Upper lobe of right lung (tissue), 1 donor: ENCODE data around the gene DNM1. TPM values are rescaled to one million over a fixed set of nuclear protein-coding genes. Genes with fewer than 3 reads are reported as not detected.
"Not testable (repeated sequence)": the region's sequence is repeated elsewhere in the genome, so short reads cannot be mapped to it uniquely, and the experiment has no call there.

Experiments used
- ATAC-seq: fragments of 200-7000 bp; cut with Tn5 transposase; one replicate; pipeline ENCODE4 v1.9.1; 2020; ENCODE audit warnings: mild to moderate bottlenecking, moderate library complexity
- DNase-seq: peaks from one replicate; pipeline ENCODE4 v3.0.0-alpha.2; 2020
- H3K27ac ChIP-seq: fragments of 200-600 bp; one replicate; pipeline ENCODE4 v1.8.0; 2022
- H3K27me3 ChIP-seq: fragments of 200-600 bp; one replicate; pipeline ENCODE4 v1.8.0; 2022; ENCODE audit warnings: mild to moderate bottlenecking
- H3K36me3 ChIP-seq: fragments of 200-600 bp; one replicate; pipeline ENCODE4 v1.8.0; 2022
- H3K4me1 ChIP-seq: fragments of 200-600 bp; one replicate; pipeline ENCODE4 v1.8.0; 2022
- H3K4me3 ChIP-seq: fragments of 200-600 bp; one replicate; pipeline ENCODE4 v1.8.0; 2022; ENCODE audit warnings: mild to moderate bottlenecking
- H3K9me3 ChIP-seq: fragments of 200-600 bp; one replicate; pipeline ENCODE4 v1.8.0; 2022
- CTCF ChIP-seq: fragments of 200-600 bp; IDR thresholded peaks from one replicate; pipeline ENCODE4 v1.8.0; 2022; ENCODE audit warnings: antibody characterized with exemption
- intact Hi-C: fragments of 100-400 bp; cut with DNase I; formaldehyde crosslinking; loops from one replicate; pipeline ENCODE4 v1.11.0; 2022
- total RNA-seq: library from RNA; stranded (reverse); fragmentation: NEBNext Ultra II Directional; extraction: Animal tissue kit (Norgen Biotek cat#: 25700); gene quantifications from one replicate; pipeline ENCODE4 v1.2.1, GENCODE V29; 2021
- donor health status: DM: no; HTN: yes; CAD: no; lungs with severe emphysema.

Gene DNM1
- total RNA-seq, 1 donor from 2014 or later: 5.2 TPM

- intact Hi-C loops, ATAC-seq, H3K27me3 ChIP-seq, H3K27ac ChIP-seq, H3K4me1 ChIP-seq, H3K4me3 ChIP-seq, DNase-seq, H3K9me3 ChIP-seq: not testable (repeated sequence)
- peak; percentile 43 for TF ChIP-seq CTCF
- H3K36me3 ChIP-seq: peaks cover 84% of the 10 kb centered on the region
Measured at GRCh38 chr9:128181480-128181879, 21.7 kb upstream of the DNM1 start.

DNA sequence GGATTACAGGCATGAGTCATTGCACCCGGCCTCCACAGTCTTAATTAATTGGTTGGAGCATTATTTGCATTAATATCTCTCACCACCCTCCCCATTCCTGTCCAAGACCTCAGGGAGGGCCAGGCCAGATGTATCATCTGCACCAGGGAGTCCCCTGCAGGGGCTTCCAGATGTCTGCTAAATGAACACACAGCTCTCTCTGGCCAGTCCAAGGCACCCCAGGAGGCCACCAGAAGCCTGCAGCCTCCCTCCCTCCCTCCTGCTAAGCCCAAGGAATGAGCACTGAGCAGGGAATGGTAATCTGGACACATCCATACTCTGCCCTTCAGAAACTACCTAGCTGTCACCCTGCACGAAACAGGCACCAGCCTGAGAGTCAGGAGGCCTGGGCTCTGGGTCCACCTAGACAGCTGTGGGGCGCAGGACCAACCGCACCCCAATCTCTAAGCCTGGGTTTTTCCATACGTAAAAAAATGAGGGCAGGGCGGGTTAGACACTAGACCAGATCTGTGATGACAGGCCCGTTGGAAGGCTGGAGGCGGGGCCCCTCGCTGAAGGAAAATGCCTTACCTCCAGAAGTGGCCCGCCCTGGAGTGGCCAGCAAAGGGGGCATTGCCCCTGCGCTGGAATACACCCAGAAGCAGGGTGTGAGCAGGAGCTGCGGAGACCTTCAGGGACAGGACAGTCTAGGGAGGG lies 20.1 kb upstream of the DNM1 start:
- no peak overlapping the region for H3K27ac ChIP-seq
- H3K9me3 ChIP-seq: no peaks in the 10 kb centered on the region
- intact Hi-C loops: no loop called here
- no peaks in the 10 kb centered on the region for H3K4me1 ChIP-seq
- no peak for DNase-seq
- H3K4me3 ChIP-seq: no peak overlapping the region
- H3K36me3 ChIP-seq: peaks cover 77% of the 10 kb centered on the region
- no peaks in the 10 kb centered on the region for H3K27me3 ChIP-seq
- no peak for ATAC-seq
- no peak for TF ChIP-seq CTCF

DNA sequence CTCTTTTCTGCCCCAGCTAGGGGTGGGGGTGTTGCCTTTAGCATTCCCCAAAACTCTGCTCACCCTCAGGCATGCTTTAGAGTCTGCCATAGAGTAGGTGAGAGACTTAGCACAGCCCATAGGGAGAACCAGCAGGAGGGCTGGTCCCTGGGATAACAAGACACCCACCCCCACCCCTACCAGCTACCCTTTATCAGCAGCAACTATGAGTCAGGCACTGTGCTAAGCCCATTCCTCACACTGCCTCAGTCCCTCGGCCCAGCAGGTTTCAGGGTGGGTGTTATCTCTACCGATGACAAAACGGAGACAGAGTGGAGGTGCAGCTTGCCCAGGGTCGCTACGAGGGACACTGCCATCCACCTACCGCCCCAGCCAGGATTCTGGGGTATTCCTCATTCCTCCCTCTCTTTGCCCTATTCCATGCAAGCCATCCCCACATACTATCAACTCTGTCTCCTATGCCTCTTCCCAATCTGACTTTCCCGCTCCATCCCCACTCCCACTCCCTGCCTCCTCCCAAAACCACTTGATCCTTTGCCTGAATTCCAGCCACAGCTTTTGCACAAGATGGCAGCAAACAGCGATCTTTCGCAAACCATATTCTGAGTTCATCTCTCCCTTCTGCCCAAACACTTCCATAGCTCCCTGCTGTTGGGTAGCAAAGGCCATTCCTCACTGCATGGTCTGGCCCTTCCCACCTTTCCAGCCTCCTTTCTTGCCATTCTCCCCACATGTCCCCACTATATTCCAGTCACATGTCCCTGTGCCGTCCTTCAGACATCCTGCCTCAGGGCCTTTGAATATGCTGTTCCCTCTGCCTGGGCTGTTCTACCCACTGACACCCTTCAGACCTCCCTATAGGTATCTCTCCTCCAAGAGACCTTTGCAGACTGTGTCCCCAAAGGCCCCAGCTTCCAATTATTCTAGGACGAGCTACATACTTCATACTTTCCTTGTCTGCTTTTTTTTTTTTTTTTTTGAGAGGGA lies 16.9 kb upstream of the DNM1 start:
- ATAC-seq (no peak), DNase-seq (no peak)
- H3K4me3 ChIP-seq: no peak overlapping the region
- no peak overlapping the region for H3K27ac ChIP-seq
- H3K9me3 ChIP-seq: no peaks in the 10 kb centered on the region
- H3K27me3 ChIP-seq: no peaks in the 10 kb centered on the region
- intact Hi-C loops: no loop called here
- no peak for TF ChIP-seq CTCF
- H3K36me3 ChIP-seq: peaks cover 58% of the 10 kb centered on the region
- peaks cover 11% of the 10 kb centered on the region for H3K4me1 ChIP-seq

DNA sequence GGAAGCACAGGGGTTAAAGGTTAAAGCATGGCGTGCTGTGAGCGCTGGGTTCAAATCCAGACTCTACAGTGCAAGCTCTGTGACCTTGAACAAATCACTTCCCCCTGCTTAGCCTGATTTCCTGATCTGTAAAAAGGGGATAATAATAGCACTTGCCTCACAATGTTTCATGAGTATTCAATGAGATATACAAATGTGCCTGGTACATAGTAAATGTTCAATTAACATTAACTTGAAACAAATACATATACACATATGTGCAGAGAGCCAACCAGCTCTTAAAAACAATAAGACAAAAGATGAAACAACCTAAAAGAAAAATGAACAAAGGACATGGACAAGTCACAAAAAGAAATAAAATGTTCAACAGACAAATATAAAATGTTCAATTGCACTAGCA lies 15.8 kb upstream of the DNM1 start:
- Histone ChIP-seq H3K27me3 (no peaks in the 10 kb centered on the region), H3K9me3 (no peaks in the 10 kb centered on the region), H3K4me3 (no peak overlapping the region), H3K4me1 (peaks cover 15% of the 10 kb centered on the region), H3K36me3 (peaks cover 57% of the 10 kb centered on the region), H3K27ac (no peak overlapping the region)
- no peak for ATAC-seq
- TF ChIP-seq CTCF: no peak
- intact Hi-C loops: no loop called here
- no peak for DNase-seq

DNA sequence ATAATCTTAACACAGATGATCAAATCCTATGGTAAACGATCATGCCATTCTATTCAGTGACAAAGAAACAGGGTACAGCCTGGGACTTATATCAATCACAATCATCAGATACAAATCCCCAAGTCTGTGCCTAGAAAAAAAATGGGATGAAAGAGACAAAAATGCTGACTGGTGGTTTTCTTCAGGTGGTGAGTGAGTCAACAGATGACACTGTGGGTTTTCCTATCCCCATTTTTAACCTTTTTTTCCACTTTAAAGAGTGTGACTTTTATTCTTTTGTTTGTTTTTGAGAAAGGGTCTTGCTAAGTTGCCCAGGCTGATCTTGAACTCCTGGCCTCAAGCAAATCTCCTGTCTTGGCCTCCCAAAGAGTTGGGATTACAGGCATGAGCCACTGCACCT lies 15.0 kb upstream of the DNM1 start:
- H3K9me3 ChIP-seq: no peaks in the 10 kb centered on the region
- intact Hi-C loops: no loop called here
- no peaks in the 10 kb centered on the region for H3K27me3 ChIP-seq
- H3K36me3 ChIP-seq: peaks cover 49% of the 10 kb centered on the region
- H3K4me1 ChIP-seq: peaks cover 18% of the 10 kb centered on the region
- no peak overlapping the region for H3K27ac ChIP-seq
- ATAC-seq (no peak), DNase-seq (no peak)
- TF ChIP-seq CTCF: no peak
- H3K4me3 ChIP-seq: no peak overlapping the region
